A549 treated with AZD2906 at 1 μM for 4 hours (cell line): ENCODE measurements around the gene MTOR. TPM values are rescaled to one million over a fixed set of nuclear protein-coding genes. Genes with fewer than 3 reads are reported as not detected.

Source experiments
- total RNA-seq: library from RNA; stranded (reverse); fragments of 200-300 nt; extraction: Qiagen RNA extraction; gene quantifications from 5 replicates; pipeline ENCODE4 v1.2.3, GENCODE V29; 2022

MTOR gene
- total RNA-seq = 12.9 to 15.1 TPM (median 13.1 TPM) in 5 replicates

DNA sequence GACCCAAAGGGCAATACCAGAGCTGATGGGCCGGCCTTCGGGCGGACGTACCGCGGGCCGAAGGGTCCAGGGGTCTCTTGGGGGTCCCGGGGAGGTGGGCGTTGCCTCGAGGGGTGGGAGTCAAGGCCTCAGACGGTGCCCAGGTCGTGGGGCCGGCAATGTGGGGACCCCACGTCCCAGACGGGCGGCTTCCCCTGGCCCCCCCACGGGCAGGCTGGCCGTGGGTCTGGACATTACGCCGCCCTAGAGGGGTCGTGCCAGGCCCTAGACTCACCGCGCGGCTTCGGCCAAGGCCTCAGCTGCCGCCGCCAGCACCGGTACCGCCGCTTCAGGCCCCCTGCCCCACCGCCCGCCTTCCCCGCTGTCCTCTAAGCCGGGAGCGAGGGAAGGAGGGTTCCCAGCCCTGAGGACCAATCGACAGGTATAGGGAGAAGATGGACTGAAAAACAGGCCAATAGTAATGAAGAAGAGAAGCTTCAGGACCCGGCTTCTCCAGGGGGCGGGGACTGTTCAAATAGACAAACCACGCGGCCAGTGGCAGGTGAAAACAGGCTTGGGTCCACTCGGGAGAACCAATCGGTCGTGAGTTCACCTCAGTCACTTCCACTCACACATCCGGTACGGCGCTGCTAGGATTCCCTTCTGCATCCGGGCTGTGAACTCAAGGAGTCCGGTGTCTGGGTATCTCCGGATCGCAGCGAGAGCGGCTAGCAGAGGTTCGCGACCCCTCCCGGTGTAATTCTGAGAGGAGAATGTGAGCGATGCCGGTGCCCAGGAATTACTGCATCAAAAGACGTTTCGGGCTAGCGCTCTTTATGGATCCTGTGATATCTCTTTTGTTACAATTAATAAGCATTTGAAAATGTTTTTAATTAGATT is at the start of gene MTOR:
TSS of gene MTOR (minus strand) at position 381 of the 879 bp plus-strand sequence. CDS start 3,142 bp downstream, outside the sequence.

DNA sequence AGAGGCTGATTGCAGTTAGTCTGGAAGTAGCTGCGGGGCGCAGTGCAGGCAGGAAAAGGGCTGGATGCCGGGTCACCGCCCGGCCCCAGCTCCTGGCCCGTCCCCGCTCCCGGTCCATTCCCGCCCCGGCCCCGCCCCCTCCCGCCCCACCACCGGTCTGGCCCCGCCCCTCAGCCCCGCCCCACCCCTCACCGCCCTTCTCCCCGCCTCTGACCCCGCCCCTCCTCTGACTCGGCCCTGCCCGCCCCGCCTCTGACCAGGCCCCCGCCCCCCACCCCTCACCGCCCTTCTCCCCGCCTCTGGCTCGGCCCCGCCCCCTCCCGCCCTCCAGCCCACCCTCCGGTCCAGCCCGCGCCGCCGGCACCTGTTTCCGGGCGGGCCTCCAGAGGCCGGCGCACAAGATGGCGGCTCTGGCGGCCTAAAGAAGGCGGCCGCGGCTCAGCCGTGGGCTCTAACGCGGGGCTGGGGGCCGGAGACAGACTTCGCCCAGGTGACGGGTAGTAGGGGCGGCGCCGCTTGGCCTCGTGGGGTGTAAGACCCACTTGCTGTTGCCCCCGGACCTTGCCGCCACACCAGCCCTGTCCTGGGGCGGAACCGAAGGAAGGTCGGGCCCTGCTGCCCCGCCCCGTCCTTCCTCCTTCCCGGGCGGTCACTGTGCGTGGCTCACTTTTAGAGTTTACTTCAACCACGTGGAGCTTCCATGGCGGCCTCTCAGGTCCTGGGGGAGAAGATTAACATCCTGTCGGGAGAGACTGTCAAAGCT is 10.7 kb upstream of the MTOR start, which contains the start of gene UBIAD1:
TSS of gene UBIAD1 (plus strand) at position 367 of the 763 bp plus-strand sequence. CDS start at position 701, 334 bp downstream.

DNA sequence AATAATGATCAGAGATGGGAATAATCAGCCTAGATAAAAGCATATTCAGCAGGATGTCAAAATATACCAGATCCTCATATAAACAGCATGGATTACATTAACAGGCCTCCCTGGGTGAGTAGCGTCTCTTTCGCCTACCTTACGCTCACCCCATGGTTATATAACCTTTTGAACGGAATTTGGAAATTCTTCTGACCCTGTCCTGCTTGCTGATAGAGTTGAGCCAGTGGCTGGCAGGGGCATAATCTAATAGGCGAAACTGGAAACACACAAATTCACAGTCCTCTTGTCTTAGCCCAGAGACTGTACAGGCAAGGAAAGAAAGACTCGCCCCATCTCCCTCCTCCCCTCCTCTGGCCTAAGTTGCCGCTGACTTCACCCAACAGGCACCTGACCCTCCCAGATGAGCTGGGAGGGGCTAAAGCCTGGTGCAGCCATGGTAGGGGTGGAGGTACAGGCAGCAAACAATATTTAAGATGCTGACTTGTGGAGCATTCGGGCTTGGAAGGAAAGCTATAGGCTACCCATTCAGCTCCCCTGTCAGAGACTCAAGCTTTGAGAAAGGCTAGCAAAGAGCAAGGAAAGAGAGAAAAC is 73.4 kb downstream of the MTOR start, which contains the start of gene ANGPTL7:
TSS of gene ANGPTL7 (plus strand) at position 498 of the 594 bp plus-strand sequence. CDS start 225 bp downstream, outside the sequence.

GRCh38 chr1:11099310-11100148 is 162.8 kb downstream of the MTOR start, which contains the start of gene EXOSC10:
Gene EXOSC10, minus strand, starts transcription at chr1:11099869. Its CDS starts 38 bp downstream, at chr1:11099831.

GRCh38 chr1:11059968-11060830 is 202.2 kb downstream of the MTOR start, which contains the start of gene SRM:
Gene SRM, minus strand, starts transcription at chr1:11060018. Its CDS starts 75 bp downstream, at chr1:11059943.

Other genes starting within 250 kb of the MTOR start
- 166 to 240 TPM (median 186 TPM) in 5 replicates for gene TARDBP, start 249.9 kb downstream of the MTOR start, total RNA-seq
- 0.03 to 0.17 TPM (median 0.13 TPM) in 4 of 5 replicates, not detected in the other for gene MASP2, start 215.3 kb downstream of the MTOR start, total RNA-seq
- 140 to 239 TPM (median 206 TPM) in 5 replicates for gene SRM, start 202.5 kb downstream of the MTOR start, total RNA-seq
- gene EXOSC10, start 162.7 kb downstream of the MTOR start, total RNA-seq = 35.1 to 40.3 TPM (median 36.5 TPM) in 5 replicates
- not detected in 5 replicates for gene ANGPTL7, start 73.2 kb downstream of the MTOR start, total RNA-seq
- 16.4 to 20.3 TPM (median 16.8 TPM) in 5 replicates for gene UBIAD1, start 10.6 kb upstream of the MTOR start, total RNA-seq
- gene DISP3, start 216.6 kb upstream of the MTOR start, total RNA-seq = 0.43 to 0.84 TPM (median 0.58 TPM) in 5 replicates